GM12864 (cell line): ENCODE results near the gene CUL2.
"Not testable (repeated sequence)": the region's sequence is repeated elsewhere in the genome, so short reads cannot be mapped to it uniquely, and the experiment has no call there.

Source experiments
- DNase-seq: peaks from one replicate; pipeline ENCODE4 v3.0.0-alpha.2; 2011; ENCODE audit warnings: low read depth
- H3K4me3 ChIP-seq: 2 replicates; pipeline ENCODE4 v1.5.1; 2011; ENCODE audit warnings: mild to moderate bottlenecking, low read depth, low read length, control low read depth
- CTCF ChIP-seq: IDR thresholded peaks from 2 replicates; pipeline ENCODE4 v1.5.1; 2011; ENCODE audit warnings: low read depth, mild to moderate bottlenecking, moderate library complexity, low read length, control low read depth, inconsistent platforms; ENCODE audit errors: missing control alignments

The CUL2 gene

GRCh38 chr10:35083242-35083641 is 6.9 kb downstream of the CUL2 start:
- H3K4me3 ChIP-seq, result no peak overlapping the region
- no peak for TF ChIP-seq CTCF
- no peak for DNase-seq

- not testable (repeated sequence) for H3K4me3 ChIP-seq, DNase-seq
Measured at GRCh38 chr10:35080261-35080660, 9.9 kb downstream of the CUL2 start.

- TF ChIP-seq CTCF, result no peak
- no peak overlapping the region for H3K4me3 ChIP-seq
- no peak for DNase-seq
Measured at GRCh38 chr10:35079763-35080162, 10.4 kb downstream of the CUL2 start.

- no peak for TF ChIP-seq CTCF
- no peak overlapping the region for H3K4me3 ChIP-seq
- no peak for DNase-seq
Measured at GRCh38 chr10:35079265-35079664, 10.9 kb downstream of the CUL2 start.

GRCh38 chr10:35075228-35075627 is 14.9 kb downstream of the CUL2 start:
- DNase-seq, result no peak
- no peak overlapping the region for H3K4me3 ChIP-seq
- TF ChIP-seq CTCF, result no peak

GRCh38 chr10:35074266-35074665 is 15.9 kb downstream of the CUL2 start:
- H3K4me3 ChIP-seq, result no peak overlapping the region
- DNase-seq, result no peak
- no peak for TF ChIP-seq CTCF

GRCh38 chr10:35070521-35070920 is 19.6 kb downstream of the CUL2 start:
- H3K4me3 ChIP-seq, result no peak overlapping the region
- no peak for DNase-seq
- no peak for TF ChIP-seq CTCF

GRCh38 chr10:35063837-35064454 is 26.2 kb downstream of the CUL2 start:
- H3K4me3 ChIP-seq, result no peak overlapping the region
- no peak for DNase-seq
- TF ChIP-seq CTCF, result no peak
